Suppressor macrophage (primary cell): ENCODE data around the gene BBX.
A peak's percentile ranks its signal among the peaks of the same experiment; 100 is the strongest.
"Not testable (repeated sequence)": the region's sequence is repeated elsewhere in the genome, so short reads cannot be mapped to it uniquely, and the experiment has no call there.

Source experiments
- DNase-seq, 4 experiments: peaks; one replicate each; pipeline ENCODE4 v3.0.0-alpha.2; 2020 to 2022

Gene BBX

DNA sequence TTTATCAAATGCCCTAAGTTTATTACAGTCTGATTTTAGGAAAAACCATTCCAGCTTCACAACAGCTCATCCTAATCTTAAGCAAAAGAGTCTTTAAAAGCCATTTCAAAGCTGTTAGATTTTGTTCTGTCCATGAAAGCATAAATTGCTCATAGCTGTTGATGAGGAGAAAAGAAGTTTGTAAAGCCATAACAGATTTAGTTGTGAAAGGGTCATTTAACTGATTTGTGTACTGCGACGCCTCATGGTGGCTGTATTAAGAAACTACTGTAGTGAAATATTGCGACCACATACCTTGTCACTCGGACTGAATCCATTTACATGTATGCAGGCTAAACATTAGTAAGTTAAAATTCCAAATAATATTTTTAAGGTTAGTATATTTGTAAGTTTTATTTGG is 20.9 kb downstream of the BBX start:
- DNase-seq: peak in 3 of 4 experiments; percentile 3 to 21 (median 17)

DNA sequence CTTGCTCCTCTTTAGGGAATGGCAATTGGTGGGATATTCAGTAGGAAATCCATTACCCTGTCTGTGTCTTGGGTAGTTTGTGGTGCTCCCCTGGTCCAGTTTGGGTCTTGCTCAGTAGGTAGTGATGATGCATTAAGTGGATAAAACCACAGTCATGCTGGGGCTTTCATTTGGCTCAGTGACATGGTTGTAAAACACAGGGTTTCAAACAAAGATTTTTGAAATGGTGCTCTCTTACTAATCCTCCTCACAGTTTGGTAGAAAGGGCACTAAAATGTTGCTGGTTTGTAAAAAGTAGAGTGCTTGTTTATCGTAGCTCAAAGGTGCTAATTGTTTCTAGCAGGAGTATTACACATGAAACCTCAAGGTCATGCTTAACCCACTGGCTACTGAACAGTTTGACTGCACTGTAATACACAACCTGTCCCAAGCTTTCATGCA is 22.9 kb downstream of the BBX start:
- DNase-seq: no peak

DNA sequence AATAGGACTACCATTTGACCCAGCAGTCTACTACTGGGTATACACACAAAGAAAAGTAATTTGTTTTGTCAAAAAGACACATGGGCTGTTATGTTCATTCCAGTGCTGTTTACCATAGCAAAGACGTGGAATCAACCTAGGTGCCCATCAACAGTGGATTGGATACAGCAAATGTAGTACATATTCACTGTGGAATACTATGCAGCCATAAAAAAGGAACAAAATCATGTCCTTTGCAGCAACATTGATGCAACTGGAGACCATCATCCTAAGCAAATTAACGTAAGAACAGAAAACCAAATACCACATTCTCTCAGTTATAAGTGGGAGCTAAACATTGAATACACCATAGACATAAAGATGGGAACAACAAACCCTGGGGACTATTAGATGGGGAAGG is 25.8 kb downstream of the BBX start:
- DNase-seq: no peak

DNA sequence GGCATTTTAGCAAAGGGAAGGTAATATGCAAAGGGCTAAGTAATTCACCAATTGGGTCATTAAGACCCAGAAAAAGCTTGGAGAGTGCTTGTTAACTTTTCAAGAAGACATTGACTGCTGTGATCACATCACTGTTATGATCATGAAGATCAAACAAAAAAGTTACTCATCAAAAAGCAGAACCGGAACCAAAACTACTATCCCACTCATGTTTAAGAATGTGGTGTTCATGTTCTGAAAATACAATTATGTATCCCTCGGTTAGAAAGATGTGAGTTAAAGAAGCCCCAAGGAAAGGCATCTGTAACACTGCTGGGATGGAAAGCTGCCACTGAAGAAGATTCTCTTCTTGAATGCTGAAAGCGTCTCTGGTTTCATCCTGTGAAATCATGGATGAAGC is 32.6 kb downstream of the BBX start:
- peak in 1 of 4 experiments; percentile 3 for DNase-seq

DNA sequence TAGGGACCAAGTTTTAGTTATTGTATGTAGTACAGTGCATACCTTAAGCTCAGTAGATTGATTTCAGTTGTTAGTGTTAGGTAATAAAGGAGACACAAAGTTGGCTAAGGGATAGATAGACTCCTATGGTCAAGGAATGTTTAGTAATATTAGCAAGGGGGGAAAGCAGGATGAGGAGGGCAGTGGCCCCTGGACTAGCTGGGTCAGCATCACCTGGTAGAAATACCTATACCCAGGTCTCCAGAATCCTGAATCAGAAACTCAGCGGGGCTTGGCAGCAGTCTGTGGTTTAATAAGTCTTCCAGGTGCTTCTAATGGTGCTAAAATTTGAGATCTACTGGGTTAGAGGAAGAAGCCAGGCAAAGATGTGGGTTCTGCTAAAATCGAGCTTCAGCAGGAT is 35.0 kb downstream of the BBX start:
- no peak for DNase-seq

DNA sequence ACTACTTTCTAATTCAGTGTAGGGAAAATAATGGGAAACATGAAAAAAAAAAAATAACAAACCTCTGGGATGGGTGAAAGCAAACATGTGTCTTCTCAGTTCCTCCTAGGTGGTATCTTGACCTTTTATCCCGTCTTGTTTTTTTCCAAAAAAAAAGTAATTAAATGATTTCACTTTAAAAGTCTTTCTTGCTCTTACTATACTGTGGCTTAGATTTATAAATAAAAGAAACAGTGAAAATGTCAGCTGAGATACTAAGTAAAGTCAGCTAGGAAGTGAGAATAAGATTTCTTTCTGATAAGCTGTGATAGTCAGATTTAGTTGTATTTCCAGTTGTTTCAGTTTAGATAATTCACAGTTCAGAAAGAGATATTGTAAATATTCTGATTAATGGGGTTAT is 37.4 kb downstream of the BBX start:
- no peak for DNase-seq

DNA sequence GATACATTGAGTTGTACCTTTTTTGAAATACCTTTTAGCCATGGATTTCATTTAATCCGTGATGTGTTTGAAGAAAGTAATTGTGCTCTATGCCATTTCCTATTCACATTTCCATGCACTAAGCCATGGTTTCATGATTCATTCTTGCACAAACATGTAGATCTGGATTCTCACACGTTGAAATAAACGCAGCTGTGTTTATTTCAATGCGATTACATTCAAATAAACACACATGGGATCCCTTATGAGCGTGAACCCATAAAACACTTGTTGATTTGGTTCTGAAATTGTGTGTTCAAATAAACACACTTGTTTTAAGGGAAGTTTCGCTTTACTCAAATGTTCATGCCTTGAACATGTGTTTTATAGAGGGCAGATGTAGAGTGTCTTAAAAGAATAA is 39.2 kb downstream of the BBX start:
- DNase-seq: no peak

DNA sequence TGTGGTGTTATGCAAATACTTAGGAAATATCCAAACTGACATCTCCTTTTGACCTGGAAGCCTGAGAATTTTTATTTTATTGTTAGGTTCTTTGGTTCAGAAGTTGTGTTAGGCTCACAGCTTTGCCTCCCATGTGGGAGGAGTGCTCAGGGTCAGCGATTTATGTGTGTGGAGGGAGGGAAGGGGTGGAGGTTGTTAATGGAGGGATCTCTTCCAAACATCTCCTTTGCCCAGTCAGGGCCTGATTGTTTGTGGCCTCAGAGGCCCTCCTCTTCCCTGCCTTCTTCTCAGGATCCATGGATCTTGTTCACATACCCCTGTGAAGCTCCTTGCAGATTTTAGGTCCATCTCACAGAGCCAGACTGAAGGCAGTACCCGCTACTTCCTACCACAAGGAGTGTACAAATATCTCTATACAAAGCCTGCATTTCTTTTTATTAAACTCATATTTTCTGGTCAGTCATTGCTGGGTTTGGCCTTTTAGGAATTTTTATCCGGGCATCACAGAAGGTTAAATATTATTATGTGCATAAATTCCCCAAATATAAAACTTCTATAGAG is 40.3 kb downstream of the BBX start:
- no peak for DNase-seq

DNA sequence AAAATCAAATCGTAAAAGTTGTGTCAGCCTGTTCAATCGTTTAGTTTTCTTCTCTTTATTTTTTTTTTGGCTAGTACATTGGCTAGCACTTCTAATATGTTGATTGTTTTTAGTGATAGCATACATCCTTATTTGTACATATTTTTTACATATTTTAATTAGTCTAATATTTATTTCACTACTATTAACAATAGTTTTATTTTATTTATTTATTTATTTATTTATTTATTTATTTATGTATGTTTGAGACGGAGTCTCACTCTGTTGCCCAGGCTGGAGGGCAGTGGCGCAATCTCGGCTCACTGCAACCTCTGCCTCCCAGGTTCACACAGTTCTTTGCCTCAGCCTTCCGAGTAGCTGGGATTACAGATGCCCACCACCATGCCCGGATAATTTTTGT is 42.5 kb downstream of the BBX start:
- DNase-seq: not testable (repeated sequence)

DNA sequence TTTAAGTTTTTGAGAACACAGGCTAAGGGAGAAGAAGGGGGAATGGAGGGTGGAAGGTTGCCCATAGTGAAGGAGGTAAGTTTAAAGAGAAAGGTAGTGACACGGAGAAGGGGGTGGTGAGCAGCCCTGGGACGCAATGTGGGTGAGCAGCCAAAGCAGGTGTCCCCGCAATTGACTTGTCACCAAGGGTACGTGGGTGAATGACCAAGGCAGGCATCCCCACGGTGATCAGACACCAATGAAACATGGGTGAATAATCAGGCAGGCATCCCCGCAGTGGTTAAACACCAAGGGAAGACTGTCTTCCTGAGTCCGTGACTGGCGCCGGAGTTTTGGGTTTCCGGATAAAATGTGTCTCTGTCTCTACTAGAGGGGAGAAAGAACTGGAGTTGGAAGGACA is 48.3 kb downstream of the BBX start:
- not testable (repeated sequence) for DNase-seq

DNA sequence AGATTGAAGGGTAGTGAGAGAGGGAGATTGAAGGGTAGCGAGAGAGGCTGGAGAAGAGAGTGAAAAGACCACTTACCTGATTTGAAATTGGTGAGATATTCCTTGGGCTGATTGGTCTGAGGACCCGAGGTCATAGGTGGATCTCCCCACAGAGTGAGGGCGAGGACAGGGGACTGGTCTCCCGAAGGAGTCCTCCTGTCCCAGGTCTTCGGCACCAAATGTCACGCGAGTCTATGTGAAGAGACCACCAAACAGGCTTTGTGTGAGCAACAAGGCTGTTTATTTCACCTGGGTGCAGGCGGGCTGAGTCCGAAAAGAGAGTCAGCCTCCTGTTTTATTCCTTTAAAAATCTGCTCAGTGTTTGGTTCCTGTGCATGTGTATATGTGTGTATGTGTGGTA is 48.7 kb downstream of the BBX start:
- DNase-seq: not testable (repeated sequence)

DNA sequence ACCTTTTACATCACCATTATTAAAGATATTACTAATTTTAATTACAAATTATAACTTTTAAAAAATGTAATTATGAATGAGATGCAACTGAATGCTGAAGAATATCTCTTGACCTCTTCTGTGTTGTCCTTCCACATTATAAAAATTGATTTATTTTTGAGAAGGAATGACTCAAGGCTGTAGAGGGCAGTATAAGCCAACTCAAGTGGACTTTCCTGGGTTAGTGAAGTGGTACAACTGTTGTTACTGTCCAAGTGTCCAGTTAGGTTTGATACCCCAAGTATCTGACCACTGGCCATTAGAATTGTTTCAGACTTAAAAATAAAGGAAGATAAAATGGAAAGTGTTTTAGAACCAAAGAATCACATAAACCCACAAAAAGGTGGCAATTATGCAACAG is 51.9 kb downstream of the BBX start:
- peak; percentile 56 to 75 (median 62) for DNase-seq

DNA sequence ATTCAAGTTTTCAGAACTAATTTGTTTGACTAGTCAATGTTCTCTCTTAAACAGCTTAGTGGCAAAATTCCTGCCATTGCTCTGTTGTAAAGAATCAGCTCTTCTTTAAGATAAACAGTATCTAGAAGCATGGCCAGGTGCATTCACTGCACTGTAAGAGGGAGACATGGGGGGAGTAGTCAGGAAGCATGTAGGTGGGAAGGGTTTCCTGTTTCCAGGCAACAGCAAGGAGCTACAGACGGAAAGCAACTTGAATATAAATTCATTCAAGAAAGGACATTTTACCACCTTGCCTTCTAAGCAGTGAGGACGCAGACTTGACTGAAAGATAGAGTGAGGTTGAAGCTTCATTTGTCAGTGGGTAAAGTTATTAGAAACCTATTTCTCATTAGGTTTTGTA is 55.3 kb downstream of the BBX start:
- no peak for DNase-seq

DNA sequence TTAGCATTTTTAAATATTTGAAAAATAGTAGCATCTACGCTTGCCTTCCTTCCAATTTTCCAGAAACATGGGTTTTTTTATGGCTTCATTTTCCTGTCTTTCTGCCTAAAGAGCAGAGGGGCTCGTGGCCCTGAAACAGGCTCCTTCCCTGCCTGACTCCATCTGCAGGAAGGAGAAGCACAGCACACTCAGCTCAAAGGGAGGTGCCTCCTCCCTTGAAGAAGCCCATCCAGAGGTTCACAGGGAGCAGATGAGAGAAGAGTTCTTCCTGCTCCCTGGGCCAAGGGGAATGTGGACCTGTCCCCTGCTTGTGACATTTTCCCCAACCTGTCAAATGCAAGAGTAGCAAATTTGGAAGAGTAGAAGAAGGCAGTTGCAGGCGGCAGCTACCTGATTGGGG is 55.8 kb downstream of the BBX start:
- no peak for DNase-seq

DNA sequence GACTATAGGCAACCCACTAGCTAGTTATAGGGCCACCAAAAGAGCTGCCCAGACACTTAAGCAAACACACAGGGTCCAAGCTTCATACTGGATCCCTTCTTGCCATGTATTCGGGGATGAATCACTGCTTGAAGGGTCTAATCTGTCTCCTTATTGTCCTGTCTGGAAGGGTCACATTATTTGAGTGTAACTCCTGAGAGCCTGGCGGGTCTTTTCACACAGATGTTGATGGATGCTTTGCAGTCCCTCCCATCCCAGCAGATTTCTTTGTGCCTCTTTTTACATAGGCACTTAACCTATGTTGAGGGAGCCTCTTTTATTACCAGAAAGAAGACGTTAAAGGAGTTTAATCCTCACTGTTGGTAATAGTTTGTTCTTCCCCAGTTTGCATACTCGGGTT is 56.6 kb downstream of the BBX start:
- DNase-seq: no peak

DNA sequence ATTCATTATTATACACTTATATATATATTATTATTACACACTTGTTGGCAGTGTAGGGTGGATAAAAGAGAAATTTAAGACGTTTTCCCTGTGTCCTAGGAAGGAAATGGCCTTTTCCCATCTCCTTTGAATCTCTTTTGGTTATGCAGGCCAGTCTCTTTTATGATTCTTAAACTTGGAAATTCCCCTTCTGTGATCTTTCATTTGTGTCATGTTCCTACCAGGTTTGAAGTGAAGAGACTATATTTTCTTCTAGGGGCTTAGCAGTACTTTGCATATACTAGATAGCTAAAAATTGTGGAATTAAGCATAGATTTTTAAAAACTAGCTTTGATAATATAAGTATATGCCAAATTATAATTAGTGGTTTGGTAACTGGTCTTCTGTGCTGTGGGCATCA is 58.5 kb downstream of the BBX start:
- DNase-seq: no peak

DNA sequence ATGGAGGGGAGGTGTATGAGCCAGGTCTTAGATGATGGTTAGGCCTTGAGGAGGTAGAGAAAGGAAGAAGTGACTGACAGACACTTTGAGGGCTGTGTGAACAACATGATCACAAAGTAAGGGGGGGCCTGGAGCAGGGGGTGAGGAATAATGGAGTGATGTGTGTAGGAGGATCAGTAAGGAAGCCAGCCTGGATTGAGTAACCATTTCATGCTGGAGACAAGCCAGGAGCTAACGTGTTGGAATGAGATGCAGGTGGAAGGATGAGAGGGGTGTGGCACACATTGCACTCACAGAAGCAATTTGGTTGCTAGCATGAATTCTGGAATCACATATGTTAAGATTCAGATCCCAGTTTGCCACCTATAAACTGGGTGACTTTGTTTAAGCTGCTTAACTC is 65.5 kb downstream of the BBX start:
- no peak for DNase-seq

DNA sequence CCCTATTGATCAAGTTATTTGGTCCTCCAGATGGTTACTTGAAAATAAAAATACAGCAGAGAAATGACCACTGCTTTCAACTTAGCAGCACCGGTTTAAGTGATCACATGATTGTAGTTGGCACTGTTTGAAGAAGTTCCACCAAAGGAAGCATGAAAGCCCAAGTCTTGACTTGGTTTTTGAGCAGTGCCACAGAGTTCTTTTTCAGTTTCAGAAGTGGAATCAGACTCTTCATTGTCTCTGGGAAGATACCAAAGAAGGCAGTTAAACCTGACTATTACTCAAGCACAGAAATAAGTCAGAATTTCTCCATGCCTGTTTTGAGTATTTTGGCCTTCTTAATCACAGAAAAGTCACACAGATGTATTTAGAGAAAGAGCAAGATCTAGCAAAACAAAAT is 66.7 kb downstream of the BBX start:
- peak in 2 of 4 experiments; percentile 6 to 29 for DNase-seq

DNA sequence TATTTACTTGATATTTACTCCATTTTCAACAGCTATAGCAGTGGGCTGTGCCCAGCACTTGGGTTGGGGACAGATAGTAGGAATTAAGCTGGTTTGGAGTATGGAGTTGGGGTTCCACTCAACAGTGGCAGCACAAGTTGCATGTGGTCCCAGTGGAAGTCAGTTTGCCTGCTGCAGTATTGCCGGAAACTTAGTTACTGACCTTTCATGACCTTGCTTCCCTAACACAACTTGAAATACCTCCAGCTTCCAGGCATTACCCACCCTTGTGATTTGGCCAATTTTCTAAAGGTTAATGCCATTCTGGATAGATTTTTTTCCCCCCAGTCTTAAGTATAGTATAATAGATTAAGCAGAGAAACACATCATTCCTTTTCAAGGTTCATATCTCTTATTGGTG is 68.0 kb downstream of the BBX start:
- no peak for DNase-seq

DNA sequence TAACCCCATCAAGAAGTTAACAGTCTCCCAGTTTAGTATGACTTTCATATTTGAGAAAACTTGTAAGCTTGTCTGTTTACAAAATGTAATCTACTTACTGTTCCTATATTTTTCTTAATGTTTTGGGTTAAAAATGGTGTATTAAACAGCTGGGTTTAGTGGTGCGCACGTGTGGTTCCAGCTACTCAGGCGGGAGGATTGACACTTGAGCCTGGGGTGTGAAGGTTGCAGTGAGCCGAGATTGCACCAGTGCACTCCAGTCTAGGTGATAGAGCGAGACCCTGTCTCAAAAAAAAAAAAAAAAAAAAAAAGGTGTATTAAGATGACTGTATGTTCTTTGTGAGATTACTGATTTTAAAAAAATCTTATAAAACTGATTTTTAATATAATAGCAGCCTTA is 69.3 kb downstream of the BBX start:
- no peak for DNase-seq

DNA sequence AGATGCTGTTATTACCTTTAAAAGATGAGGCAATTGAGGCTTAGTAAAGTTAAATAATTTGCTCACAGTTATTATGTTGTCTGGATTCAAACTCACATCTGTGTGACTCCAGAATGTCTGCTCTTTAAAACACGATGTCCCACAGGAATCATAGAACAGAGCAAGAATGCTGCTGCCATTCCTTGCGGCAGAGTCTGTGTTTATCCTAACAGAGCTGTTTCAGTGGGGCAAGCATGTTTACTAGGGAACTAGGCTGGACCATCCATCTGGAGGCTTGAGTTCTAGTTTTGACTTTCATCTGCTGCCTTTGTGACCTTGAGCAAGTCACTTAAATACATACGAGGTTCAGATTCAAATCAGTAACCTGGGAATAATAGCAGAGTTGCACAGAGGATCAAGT is 72.1 kb downstream of the BBX start:
- DNase-seq: no peak

DNA sequence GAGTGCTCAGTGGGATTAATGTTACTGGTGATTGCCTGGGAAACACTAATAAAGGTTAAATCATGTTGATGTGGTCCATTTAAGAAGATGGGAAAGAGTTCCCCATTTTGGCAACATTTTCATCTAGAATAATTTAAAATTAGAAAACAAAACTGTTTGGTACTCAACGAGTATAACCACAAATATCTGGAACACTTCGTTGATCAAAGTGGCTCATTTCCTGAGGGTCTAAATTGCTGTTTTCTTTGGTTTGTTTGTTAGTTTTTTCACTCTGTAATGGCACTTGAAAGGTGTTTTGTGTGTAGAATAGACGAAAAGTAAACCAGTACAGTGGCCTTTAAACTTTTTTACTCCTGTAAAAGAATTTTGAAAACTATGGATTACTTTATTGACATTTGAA is 73.9 kb downstream of the BBX start:
- no peak for DNase-seq

DNA sequence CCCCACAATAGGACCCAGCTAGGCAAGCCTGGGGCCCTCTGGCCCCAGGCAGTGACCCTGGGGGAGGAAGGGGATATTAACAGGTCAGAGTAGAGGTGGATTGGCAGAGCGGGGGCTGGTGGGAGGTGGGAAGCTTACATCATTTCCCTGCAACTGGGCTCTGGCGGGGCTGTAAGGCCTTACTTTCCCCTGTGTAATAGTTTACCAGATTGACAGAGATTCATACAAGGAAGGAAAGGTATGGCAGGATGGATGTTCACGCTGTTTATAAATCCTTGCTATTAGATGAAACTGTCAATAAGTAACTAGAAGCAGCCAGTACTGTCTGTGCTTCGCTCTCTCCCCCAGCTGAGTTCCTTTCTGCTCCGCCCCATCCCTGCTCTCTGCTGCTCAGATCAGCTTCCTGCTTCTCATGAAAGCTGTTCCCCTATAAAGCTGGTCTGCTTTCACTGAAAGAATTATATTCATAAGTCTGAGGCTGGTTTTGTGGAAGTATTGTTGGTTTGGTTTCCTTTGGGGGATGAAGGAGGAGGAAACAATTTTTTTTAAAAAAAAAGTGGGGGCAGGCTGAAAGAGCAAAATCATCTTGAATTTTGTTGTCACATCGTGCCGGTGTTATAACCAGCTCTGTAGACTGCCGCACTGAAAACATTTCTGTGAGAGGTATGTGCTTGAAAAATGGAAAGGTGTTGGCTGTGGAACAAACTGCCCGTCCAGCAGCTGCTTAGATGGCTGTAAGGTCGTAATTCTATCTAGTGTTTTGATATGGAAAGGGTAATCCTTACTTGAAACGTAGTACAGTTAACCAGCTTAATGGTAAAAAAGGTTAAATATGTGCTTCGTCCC is 76.4 kb downstream of the BBX start:
- DNase-seq: peak; percentile 63 to 83 (median 78)

DNA sequence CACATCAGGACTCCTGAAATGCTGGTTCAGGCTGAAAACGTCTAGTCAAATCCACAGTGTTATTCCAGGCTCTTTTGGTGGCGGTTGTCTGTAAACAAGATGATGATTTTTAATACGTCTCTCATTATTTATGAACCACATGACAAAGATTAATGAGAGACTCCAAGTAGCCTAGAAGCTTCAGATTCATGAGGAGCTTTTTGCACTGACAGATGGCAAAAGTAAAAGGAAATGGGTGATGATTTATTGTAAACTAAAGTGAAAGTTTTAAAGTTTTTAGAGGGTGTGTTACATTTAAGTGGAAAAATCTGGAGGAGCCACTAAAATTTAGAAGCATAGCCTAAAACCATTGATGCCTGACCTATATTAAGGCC is 77.0 kb downstream of the BBX start:
- DNase-seq: peak in 1 of 4 experiments; percentile 7

DNA sequence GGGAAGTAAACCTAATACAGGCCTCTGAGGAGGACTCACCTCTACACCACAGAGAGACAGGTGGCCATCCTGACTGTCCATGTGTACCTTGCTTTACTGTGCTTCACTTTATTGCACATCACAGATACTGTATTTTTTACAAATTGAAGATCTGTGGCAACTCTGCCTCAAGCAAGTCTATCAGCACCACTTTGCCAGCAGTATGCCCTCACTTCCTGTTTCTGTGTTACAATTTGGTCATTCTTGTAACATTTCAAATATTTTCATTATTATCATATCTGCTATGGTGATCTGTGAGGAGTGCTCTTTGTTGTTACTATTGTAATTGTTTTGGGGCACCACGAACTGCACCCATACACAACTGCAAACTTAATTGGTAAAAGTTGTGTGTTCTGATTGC is 78.0 kb downstream of the BBX start:
- peak; percentile 8 to 55 (median 37) for DNase-seq
